ENCODE measurements around the gene GAL3ST2.
"Not testable (repeated sequence)": the region's sequence is repeated elsewhere in the genome, so short reads cannot be mapped to it uniquely, and the experiment has no call there.

GAL3ST2 gene

GRCh38 chr2:241804326-241805229 lies 28.0 kb downstream of the GAL3ST2 start:
- TF ChIP-seq CTCF (conservative IDR thresholded peaks at IDR 0.05; ENCODE audit: low read depth, low read length) = peak; percentile 15
- peak; percentile 17 for DNase-seq (ENCODE audit: low read depth)
- H3K4me3 ChIP-seq (ENCODE audit: low read depth, low read length) = no peak overlapping the region

- not testable (repeated sequence) for H3K4me3 ChIP-seq (ENCODE audit: low read depth, low read length); DNase-seq (ENCODE audit: low read depth)
These were observed 29.6 kb downstream of the GAL3ST2 start for GRCh38 chr2:241806217-241806616.

- DNase-seq (ENCODE audit: low read depth) = peak; percentile 16
- H3K4me3 ChIP-seq (ENCODE audit: low read depth, low read length) = no peak overlapping the region
- no peak for TF ChIP-seq CTCF (conservative IDR thresholded peaks at IDR 0.05; ENCODE audit: low read depth, low read length)
These were observed 31.6 kb downstream of the GAL3ST2 start for GRCh38 chr2:241808051-241808720.

- DNase-seq (ENCODE audit: low read depth) = no peak
- TF ChIP-seq CTCF (conservative IDR thresholded peaks at IDR 0.05; ENCODE audit: low read depth, low read length) = no peak
- H3K4me3 ChIP-seq (ENCODE audit: low read depth, low read length) = no peak within 1 kb of the TSS
These were observed 32.2 kb downstream of the GAL3ST2 start, which contains the start of gene NEU4 for GRCh38 chr2:241808721-241809382. Gene NEU4 (plus strand): TSS chr2:241809193. CDS start chr2:241814485, 5,292 bp downstream.

GRCh38 chr2:241809383-241810306 lies 33.0 kb downstream of the GAL3ST2 start:
- no peak for TF ChIP-seq CTCF (conservative IDR thresholded peaks at IDR 0.05; ENCODE audit: low read depth, low read length)
- H3K4me3 ChIP-seq (ENCODE audit: low read depth, low read length) = no peak overlapping the region
- no peak for DNase-seq (ENCODE audit: low read depth)

- no peak overlapping the region for H3K4me3 ChIP-seq (ENCODE audit: low read depth, low read length)
- no peak for DNase-seq (ENCODE audit: low read depth)
- TF ChIP-seq CTCF (conservative IDR thresholded peaks at IDR 0.05; ENCODE audit: low read depth, low read length) = no peak
These were observed 33.9 kb downstream of the GAL3ST2 start for GRCh38 chr2:241810307-241811200.

All from choroid plexus epithelial cell (primary cell).